ENCODE data around the gene C9orf57. TPM values are rescaled to one million over a fixed set of nuclear protein-coding genes. Genes with fewer than 3 reads are reported as not detected.

The C9orf57 gene
- total RNA-seq, 4 donors from 2014 or later = not detected

- Histone ChIP-seq H3K27ac (no peak overlapping the region), H3K27me3 (no peaks in the 10 kb centered on the region), H3K9me3 (no peaks in the 10 kb centered on the region), H3K4me3 (no peak overlapping the region), H3K4me1 (peaks cover 4 to 10% of the 10 kb centered on the region in 2 donors), H3K36me3 (no peaks in the 10 kb centered on the region)
- TF ChIP-seq CTCF (IDR thresholded peaks at IDR 0.05 in 4 of 5, conservative IDR thresholded peaks at IDR 0.05 in 1 of 5) (no peak), POLR2A (IDR thresholded peaks at IDR 0.05) (no peak)
- ATAC-seq = no peak
- no peak for DNase-seq
- intact Hi-C loops (cut with DNase I; ENCODE audit: low total_unique reads) = no loop called here
- in situ Hi-C loops (cut with MboI; ENCODE audit: low sequenced_read_pairs in 4 of 4) = loop anchor here in 3 of 4 donors (10.0 to 25.0 kb wide), 4 partner anchors 540 to 778 kb away; no protein-coding TSS in a partner anchor
Measured at GRCh38 chr9:72046630-72047456, 13.6 kb downstream of the C9orf57 start.

- H3K9me3 ChIP-seq = no peaks in the 10 kb centered on the region
- no peak overlapping the region for H3K27ac ChIP-seq
- in situ Hi-C loops (cut with MboI; ENCODE audit: low sequenced_read_pairs in 4 of 4) (loop anchor here (5.0 to 25.0 kb wide), 5 partner anchors 228 to 781 kb away; no protein-coding TSS in a partner anchor), intact Hi-C loops (cut with DNase I; ENCODE audit: low total_unique reads) (no loop called here)
- ATAC-seq (no peak), DNase-seq (no peak)
- no peaks in the 10 kb centered on the region for H3K36me3 ChIP-seq
- H3K27me3 ChIP-seq = no peaks in the 10 kb centered on the region
- TF ChIP-seq CTCF (IDR thresholded peaks at IDR 0.05 in 4 of 5, conservative IDR thresholded peaks at IDR 0.05 in 1 of 5) = no peak
- no peak for TF ChIP-seq POLR2A (IDR thresholded peaks at IDR 0.05)
- H3K4me3 ChIP-seq = no peak overlapping the region
- peaks cover 3 to 6% of the 10 kb centered on the region in 2 donors for H3K4me1 ChIP-seq
Measured at GRCh38 chr9:72044095-72044494, 16.3 kb downstream of the C9orf57 start.

- Histone ChIP-seq H3K9me3 (no peaks in the 10 kb centered on the region), H3K4me3 (no peak overlapping the region), H3K4me1 (peaks cover 0 to 4% of the 10 kb centered on the region in 2 donors), H3K27ac (no peak overlapping the region), H3K36me3 (no peaks in the 10 kb centered on the region), H3K27me3 (no peaks in the 10 kb centered on the region)
- DNase-seq (no peak), ATAC-seq (no peak)
- TF ChIP-seq POLR2A (IDR thresholded peaks at IDR 0.05) (no peak), CTCF (IDR thresholded peaks at IDR 0.05 in 4 of 5, conservative IDR thresholded peaks at IDR 0.05 in 1 of 5) (no peak)
- in situ Hi-C loops (cut with MboI; ENCODE audit: low sequenced_read_pairs in 4 of 4) (loop anchor here (5.0 to 25.0 kb wide), 5 partner anchors 229 to 781 kb away; no protein-coding TSS in a partner anchor), intact Hi-C loops (cut with DNase I; ENCODE audit: low total_unique reads) (no loop called here)
Measured at GRCh38 chr9:72043576-72043975, 16.8 kb downstream of the C9orf57 start.

- Histone ChIP-seq H3K9me3 (no peaks in the 10 kb centered on the region), H3K27me3 (no peaks in the 10 kb centered on the region), H3K27ac (no peak overlapping the region), H3K4me1 (no peaks in the 10 kb centered on the region), H3K4me3 (no peak overlapping the region), H3K36me3 (no peaks in the 10 kb centered on the region)
- DNase-seq (no peak), ATAC-seq (no peak)
- intact Hi-C loops (cut with DNase I; ENCODE audit: low total_unique reads) = no loop called here
- in situ Hi-C loops (cut with MboI; ENCODE audit: low sequenced_read_pairs in 4 of 4) = loop anchor here (5.0 to 25.0 kb wide), 5 partner anchors 229 to 782 kb away; no protein-coding TSS in a partner anchor
- no peak for TF ChIP-seq CTCF (IDR thresholded peaks at IDR 0.05 in 4 of 5, conservative IDR thresholded peaks at IDR 0.05 in 1 of 5)
Measured at GRCh38 chr9:72042928-72043327, 17.5 kb downstream of the C9orf57 start.

Measured in gastrocnemius medialis (tissue), 4 donors.